HG03575 (cell line): Measurements from ENCODE around the gene GSK3A.
"Not testable (repeated sequence)": the region's sequence is repeated elsewhere in the genome, so short reads cannot be mapped to it uniquely, and the experiment has no call there.

Experiments
- ATAC-seq: cut with Tn5 transposase; IDR thresholded peaks from one replicate; pipeline ENCODE4 v1.9.1; 2021; ENCODE audit not compliant: unreplicated experiment, insufficient number of reproducible peaks, low FRiP score; ENCODE audit errors: extremely low read depth

Gene GSK3A

GRCh38 chr19:42271045-42271419, 28.6 kb upstream of the GSK3A start:
- ATAC-seq, result no peak

- no peak for ATAC-seq
These were observed 28.1 kb upstream of the GSK3A start for GRCh38 chr19:42270346-42271044.

- ATAC-seq, result no peak
These were observed 27.3 kb upstream of the GSK3A start for GRCh38 chr19:42269478-42270345.

GRCh38 chr19:42268704-42269477, 26.5 kb upstream of the GSK3A start, which contains the start of gene CIC:
CIC (plus strand) TSS chr19:42269252; CDS start chr19:42271784, 2,532 bp downstream.
- peak; percentile 57 for ATAC-seq

GRCh38 chr19:42268142-42268703, 25.8 kb upstream of the GSK3A start:
- ATAC-seq, result peak; percentile 24

GRCh38 chr19:42267644-42268141, 25.3 kb upstream of the GSK3A start:
- no peak for ATAC-seq

- not testable (repeated sequence) for ATAC-seq
These were observed 24.7 kb upstream of the GSK3A start for GRCh38 chr19:42266928-42267603.

- ATAC-seq, result not testable (repeated sequence)
These were observed 23.7 kb upstream of the GSK3A start for GRCh38 chr19:42266105-42266504.

- no peak for ATAC-seq
These were observed 19.4 kb upstream of the GSK3A start for GRCh38 chr19:42261763-42262162.

GRCh38 chr19:42257842-42258241, 15.4 kb upstream of the GSK3A start:
- not testable (repeated sequence) for ATAC-seq

GRCh38 chr19:42255766-42256745, 13.7 kb upstream of the GSK3A start:
- no peak for ATAC-seq

- ATAC-seq, result no peak
These were observed 12.7 kb upstream of the GSK3A start, which contains the start of gene ERF for GRCh38 chr19:42254850-42255765. ERF (minus strand) TSS chr19:42255128; CDS start chr19:42254999, 129 bp downstream.

- ATAC-seq, result no peak
These were observed 11.9 kb upstream of the GSK3A start for GRCh38 chr19:42254089-42254849.

- no peak for ATAC-seq
These were observed 11.1 kb upstream of the GSK3A start for GRCh38 chr19:42253245-42254088.
